BLaER1 treated with 17β-estradiol and CSF1 and Interleukin-3, amounts not matched to agents 10 nM and 100 nM (cell line): ENCODE data around the gene TMCC3.

Experiments
- H3K27ac ChIP-seq, 11 experiments: shearing (Covaris generic); formaldehyde crosslinking; 2 replicates each; pipeline ENCODE4 v1.8.1; 2022
- H3K27me3 ChIP-seq, 11 experiments: shearing (Covaris generic); formaldehyde crosslinking; 2 replicates each; pipeline ENCODE4 v1.8.1; 2022
- H3K36me3 ChIP-seq, 11 experiments: shearing (Covaris generic); formaldehyde crosslinking; 2 replicates each; pipeline ENCODE4 v1.8.1; 2022
- H3K4me1 ChIP-seq, 10 experiments: shearing (Covaris generic); formaldehyde crosslinking; 2 replicates each; pipeline ENCODE4 v1.8.1; 2022
- H3K4me2 ChIP-seq, 11 experiments: shearing (Covaris generic); formaldehyde crosslinking; 2 replicates each; pipeline ENCODE4 v1.8.1; 2022
- H3K4me3 ChIP-seq, 10 experiments: shearing (Covaris generic); formaldehyde crosslinking; 2 replicates each; pipeline ENCODE4 v1.8.1; 2022
- H3K9ac ChIP-seq, 11 experiments: shearing (Covaris generic); formaldehyde crosslinking; 2 replicates each; pipeline ENCODE4 v1.8.1; 2022
- H3K9me3 ChIP-seq, 11 experiments: shearing (Covaris generic); formaldehyde crosslinking; replicated peaks in 1 of 11; 2 replicates each; pipeline ENCODE4 v1.8.1; 2022
- H4K20me1 ChIP-seq, 11 experiments: shearing (Covaris generic); formaldehyde crosslinking; 2 replicates each; pipeline ENCODE4 v1.8.1; 2022
- Cebpa-rat ChIP-seq, 11 experiments: shearing (Covaris generic); IDR thresholded peaks; 2 replicates each; pipeline ENCODE4 v1.8.1; 2022

TMCC3 gene

GRCh38 chr12:94687891-94688290, 37.5 kb upstream of the TMCC3 start:
- Histone ChIP-seq H3K9ac (no peak overlapping the region), H3K27me3 (no peaks in the 10 kb centered on the region), H3K27ac (no peak overlapping the region), H3K4me1 (peaks cover 6 to 26% (median 9%) of the 10 kb centered on the region in 10 experiments; a peak in 19 of 20 replicates), H4K20me1 (no peaks in the 10 kb centered on the region), H3K9me3 (no peaks in the 10 kb centered on the region), H3K4me3 (no peak overlapping the region), H3K4me2 (no peak overlapping the region), H3K36me3 (no peaks in the 10 kb centered on the region)
- no peak for TF ChIP-seq Cebpa-rat (IDR thresholded peaks at IDR 0.05)

- Histone ChIP-seq H3K9me3 (no peaks in the 10 kb centered on the region), H3K27ac (no peak overlapping the region), H3K36me3 (no peaks in the 10 kb centered on the region), H3K4me2 (no peak overlapping the region), H3K27me3 (no peaks in the 10 kb centered on the region), H3K4me3 (no peak overlapping the region), H4K20me1 (no peaks in the 10 kb centered on the region), H3K9ac (no peak overlapping the region), H3K4me1 (peaks cover 7 to 34% (median 16%) of the 10 kb centered on the region in 10 experiments; a peak in 19 of 20 replicates)
- TF ChIP-seq Cebpa-rat (IDR thresholded peaks at IDR 0.05), result no peak
These were observed 36.7 kb upstream of the TMCC3 start for GRCh38 chr12:94686834-94687628.

GRCh38 chr12:94684416-94685142, 34.2 kb upstream of the TMCC3 start:
- H3K9me3 ChIP-seq, result peaks cover 0 to 15% (median 10%) of the 10 kb centered on the region in 11 experiments; a peak in 9 of 22 replicates
- H3K4me3 ChIP-seq, result no peak overlapping the region
- H3K9ac ChIP-seq, result no peak overlapping the region
- TF ChIP-seq Cebpa-rat (IDR thresholded peaks at IDR 0.05), result no peak
- no peaks in the 10 kb centered on the region for H3K36me3 ChIP-seq
- no peaks in the 10 kb centered on the region for H4K20me1 ChIP-seq
- H3K27me3 ChIP-seq, result no peaks in the 10 kb centered on the region
- H3K27ac ChIP-seq, result no peak overlapping the region
- H3K4me1 ChIP-seq, result peaks cover 7 to 26% (median 16%) of the 10 kb centered on the region in 10 experiments; a peak in 19 of 20 replicates
- H3K4me2 ChIP-seq, result no peak overlapping the region

- H3K9ac ChIP-seq, result no peak overlapping the region
- no peak overlapping the region for H3K27ac ChIP-seq
- TF ChIP-seq Cebpa-rat (IDR thresholded peaks at IDR 0.05), result no peak
- H3K9me3 ChIP-seq, result peaks cover 0 to 15% (median 10%) of the 10 kb centered on the region in 11 experiments; a peak in 9 of 22 replicates
- H3K4me2 ChIP-seq, result no peak overlapping the region
- no peaks in the 10 kb centered on the region for H4K20me1 ChIP-seq
- no peaks in the 10 kb centered on the region for H3K36me3 ChIP-seq
- H3K4me1 ChIP-seq, result peaks cover 17 to 56% (median 37%) of the 10 kb centered on the region in 10 experiments
- H3K27me3 ChIP-seq, result no peaks in the 10 kb centered on the region
- no peak overlapping the region for H3K4me3 ChIP-seq
These were observed 29.3 kb upstream of the TMCC3 start for GRCh38 chr12:94679554-94680195.

- Histone ChIP-seq H3K4me3 (no peak overlapping the region), H3K27ac (no peak overlapping the region), H3K9ac (no peak overlapping the region), H3K27me3 (no peaks in the 10 kb centered on the region), H3K4me2 (no peak overlapping the region), H3K36me3 (no peaks in the 10 kb centered on the region), H3K4me1 (peaks cover 17 to 63% (median 37%) of the 10 kb centered on the region in 10 experiments), H4K20me1 (no peaks in the 10 kb centered on the region), H3K9me3 (peaks cover 0 to 15% (median 10%) of the 10 kb centered on the region in 11 experiments; a peak in 9 of 22 replicates)
- no peak for TF ChIP-seq Cebpa-rat (IDR thresholded peaks at IDR 0.05)
These were observed 28.5 kb upstream of the TMCC3 start for GRCh38 chr12:94678849-94679248.

- Histone ChIP-seq H4K20me1 (no peaks in the 10 kb centered on the region), H3K4me2 (peak overlapping the region in 2 of 11 experiments; percentile 89 to 92; a peak in 4 of 22 replicates), H3K27ac (no peak overlapping the region), H3K36me3 (no peaks in the 10 kb centered on the region), H3K9me3 (peaks cover 0 to 15% (median 10%) of the 10 kb centered on the region in 11 experiments; a peak in 9 of 22 replicates), H3K27me3 (no peaks in the 10 kb centered on the region), H3K4me1 (peaks cover 16 to 62% (median 33%) of the 10 kb centered on the region in 10 experiments), H3K9ac (no peak overlapping the region), H3K4me3 (no peak overlapping the region)
- no peak for TF ChIP-seq Cebpa-rat (IDR thresholded peaks at IDR 0.05)
These were observed 28.0 kb upstream of the TMCC3 start for GRCh38 chr12:94678379-94678778.

- H3K9ac ChIP-seq, result no peak overlapping the region
- H3K4me1 ChIP-seq, result peaks cover 10 to 55% (median 27%) of the 10 kb centered on the region in 10 experiments; a peak in 19 of 20 replicates
- peaks cover 0 to 15% (median 10%) of the 10 kb centered on the region in 11 experiments; a peak in 9 of 22 replicates for H3K9me3 ChIP-seq
- H4K20me1 ChIP-seq, result no peaks in the 10 kb centered on the region
- peak overlapping the region in 3 of 11 experiments; percentile 83 to 92 (median 89); a peak in 4 of 22 replicates for H3K4me2 ChIP-seq
- H3K4me3 ChIP-seq, result no peak overlapping the region
- H3K27me3 ChIP-seq, result no peaks in the 10 kb centered on the region
- no peak for TF ChIP-seq Cebpa-rat (IDR thresholded peaks at IDR 0.05)
- no peak overlapping the region for H3K27ac ChIP-seq
- H3K36me3 ChIP-seq, result no peaks in the 10 kb centered on the region
These were observed 27.4 kb upstream of the TMCC3 start for GRCh38 chr12:94677778-94678177.

- H3K27ac ChIP-seq, result peak overlapping the region in 7 of 11 experiments; percentile 26 to 86 (median 65); a peak in 12 of 22 replicates
- H3K36me3 ChIP-seq, result no peaks in the 10 kb centered on the region
- TF ChIP-seq Cebpa-rat (IDR thresholded peaks at IDR 0.05), result no peak
These were observed 26.6 kb upstream of the TMCC3 start for GRCh38 chr12:94676922-94677321.

More at GRCh38 chr12:94676922-94677321, 26.6 kb upstream of the TMCC3 start:
- Histone ChIP-seq H3K4me2 (peak overlapping the region in 7 of 11 experiments; percentile 40 to 92 (median 82); a peak in 13 of 22 replicates), H3K27me3 (no peaks in the 10 kb centered on the region), H3K9ac (peak overlapping the region in 2 of 11 experiments; percentile 60 to 64; a peak in 3 of 22 replicates), H3K4me1 (peaks cover 9 to 47% (median 21%) of the 10 kb centered on the region in 10 experiments; a peak in 18 of 20 replicates), H3K4me3 (no peak overlapping the region), H3K9me3 (peaks cover 0 to 15% (median 10%) of the 10 kb centered on the region in 11 experiments; a peak in 9 of 22 replicates), H4K20me1 (no peaks in the 10 kb centered on the region)
